Adrenal gland (tissue), 12 donors: ENCODE measurements around the gene PREB. TPM values are rescaled to one million over a fixed set of nuclear protein-coding genes. Genes with fewer than 3 reads are reported as not detected.
"Not testable (repeated sequence)": the region's sequence is repeated elsewhere in the genome, so short reads cannot be mapped to it uniquely, and the experiment has no call there.

Experiments
- DNase-seq, 7 donors: peaks; one replicate each; pipeline ENCODE4 v3.0.0-alpha.2; 2019 to 2020
- H3K27ac ChIP-seq, 5 donors: fragments of 200-600 bp; sonication (generic) in 4 of 5; 1 replicate in 3 of 5; 2 replicates in 2 of 5; pipeline versions ENCODE4 v1.5.1 to v1.8.0; 2016 to 2020; ENCODE audit warnings: mild to moderate bottlenecking in 1 of 5
- H3K27me3 ChIP-seq: fragments of 200-600 bp; 2 replicates; pipeline ENCODE4 v1.8.0; 2021
- H3K36me3 ChIP-seq, 2 donors: fragments of 200-600 bp; replicated peaks in 1 of 2; 1 replicate in 1 of 2; 2 replicates in 1 of 2; pipeline versions ENCODE4 v1.5.1 to v1.8.0; 2018 to 2022
- H3K4me1 ChIP-seq, 2 donors: fragments of 200-600 bp; replicated peaks in 1 of 2; 1 replicate in 1 of 2; 2 replicates in 1 of 2; pipeline versions ENCODE4 v1.5.1 to v1.8.0; 2018 to 2021
- H3K4me3 ChIP-seq, 4 donors: fragments of 200-600 bp; sonication (generic) in 3 of 4; one replicate each; pipeline ENCODE4 v1.5.1; 2016 to 2018
- H3K9me3 ChIP-seq, 3 donors: fragments of 200-600 bp; sonication (generic) in 1 of 3; replicated peaks in 1 of 3; 1 replicate in 2 of 3; 2 replicates in 1 of 3; pipeline versions ENCODE4 v1.5.1 to v1.8.0; 2016 to 2021
- CTCF ChIP-seq, 6 experiments: fragments of 450-650 bp in 4 of 6; fragments of 200-600 bp in 2 of 6; sonication (generic) in 1 of 6; IDR thresholded peaks; 1 replicate in 5 of 6; 2 replicates in 1 of 6; pipeline versions ENCODE4 v1.5.1 to v1.8.0; 2016 to 2021; ENCODE audit warnings: antibody characterized with exemption in 6 of 6, mild to moderate bottlenecking in 2 of 6, moderate library complexity in 1 of 6
- POLR2A ChIP-seq, 2 donors: fragments of 450-650 bp; IDR thresholded peaks; one replicate each; pipeline ENCODE4 v1.6.1; 2017; ENCODE audit warnings: antibody characterized with exemption in 2 of 2, mild to moderate bottlenecking in 2 of 2, moderate library complexity in 1 of 2
- WGBS, 4 donors: extraction: QIAGEN DNeasy Blood & Tissue Kit in 2 of 4; methylation state at CpG; one replicate each; pipeline versions ENCODE4 v1.1.5 to v1.1.7; 2013 to 2017; 5-methylcytosine and 5-hydroxymethylcytosine counted together
- intact Hi-C, 2 donors: fragments of 100-400 bp; cut with DNase I; formaldehyde crosslinking; loops; one replicate each; pipeline versions ENCODE4 v1.14.1 to v1.15.0; 2022 to 2023
- polyA plus RNA-seq, 3 donors: library from polyadenylated mRNA; stranded (reverse); fragments of 200-250 nt in 2 of 3; fragments of 350-450 nt in 1 of 3; fragmentation: Illumina TruSeq in 1 of 3; extraction: RNeasy Lipid Tissue Mini Kit (QIAGEN cat#74804) in 1 of 3; gene quantifications; one replicate each; pipeline ENCODE4 v1.2.3, GENCODE V29; 2013 to 2014
- total RNA-seq, 9 donors: library from RNA; depleted of rRNA in 4 of 9; stranded (reverse); fragments of >200 nt in 4 of 9; fragments of 120-200 nt in 1 of 9; fragmentation: NEBNext Ultra II Directional in 1 of 9; extraction: Animal tissue kit (Norgen Biotek cat#: 25700) in 1 of 9; gene quantifications; one replicate each; pipeline versions ENCODE4 v1.1.0 to v1.2.4, GENCODE V29; 2013 to 2023
- donor health status: healthy with polysubstance abuse.
- donor health status: Bipolar disorder and iron deficiency.
- donor health status: DM: yes; HTN: yes; CAD: no.
- donor health status: DM: no; HTN: no; CAD: no.
- donor health status: DM: no; HTN: no; CAD: no.
- donor health status: DM: yes; HTN: yes; CAD: no.

PREB gene
- total and polyA plus RNA-seq, 12 donors, result 44.1 to 91.5 (median 66.2) TPM

- WGBS, 4 donors, result 3 to 33% (median 4%) methylated on average over 8 to 84 of the region's 84 CpGs
- Histone ChIP-seq H3K27me3 (peaks cover 9% of the 10 kb centered on the region), H3K4me3 (peak within 1 kb of the TSS in 1 of 4 donors; percentile 51), H3K9me3 (no peaks in the 10 kb centered on the region), H3K36me3 (no peaks in the 10 kb centered on the region), H3K27ac (no peak within 1 kb of the TSS), H3K4me1 (peaks cover 0 to 11% of the 10 kb centered on the region in 2 donors)
- TF ChIP-seq CTCF (IDR thresholded peaks at IDR 0.05) (no peak), POLR2A (IDR thresholded peaks at IDR 0.05) (no peak)
- intact Hi-C loops, result no loop called here
- DNase-seq, result no peak
Measured at GRCh38 chr2:27118525-27119329, 15.7 kb downstream of the PREB start, which contains the start of gene CGREF1. Gene CGREF1 (minus strand): TSS chr2:27119128. CDS start chr2:27104366, 14,762 bp downstream.

- no peaks in the 10 kb centered on the region for H3K36me3 ChIP-seq
- no peaks in the 10 kb centered on the region for H3K9me3 ChIP-seq
- TF ChIP-seq POLR2A (IDR thresholded peaks at IDR 0.05), result no peak
- no peak for TF ChIP-seq CTCF (IDR thresholded peaks at IDR 0.05)
- H3K4me1 ChIP-seq, result peaks cover 0 to 11% of the 10 kb centered on the region in 2 donors
- H3K27me3 ChIP-seq, result peaks cover 9% of the 10 kb centered on the region
- 28 to 39% (median 31%) methylated on average over 10 to 14 of the region's 14 CpGs for WGBS, 4 donors
- no peak overlapping the region for H3K27ac ChIP-seq
- no peak for DNase-seq
- H3K4me3 ChIP-seq, result peak overlapping the region in 1 of 4 donors; percentile 51
- intact Hi-C loops, result no loop called here
Measured at GRCh38 chr2:27117995-27118524, 16.4 kb downstream of the PREB start.

- H3K9me3 ChIP-seq, result no peaks in the 10 kb centered on the region
- H3K4me1 ChIP-seq, result peaks cover 0 to 11% of the 10 kb centered on the region in 2 donors
- TF ChIP-seq CTCF (IDR thresholded peaks at IDR 0.05), result no peak
- TF ChIP-seq POLR2A (IDR thresholded peaks at IDR 0.05), result no peak
- intact Hi-C loops, result no loop called here
- 45 to 69% (median 54%) methylated on average over 2 of the region's 2 CpGs for WGBS, 4 donors
- H3K4me3 ChIP-seq, result no peak overlapping the region
- no peaks in the 10 kb centered on the region for H3K36me3 ChIP-seq
- peaks cover 9% of the 10 kb centered on the region for H3K27me3 ChIP-seq
- DNase-seq, result no peak
- no peak overlapping the region for H3K27ac ChIP-seq
Measured at GRCh38 chr2:27115519-27115918, 18.9 kb downstream of the PREB start.

GRCh38 chr2:27111392-27112078, 22.9 kb downstream of the PREB start:
- intact Hi-C loops, H3K27me3 ChIP-seq, H3K36me3 ChIP-seq, DNase-seq, H3K4me1 ChIP-seq, H3K4me3 ChIP-seq, H3K9me3 ChIP-seq, H3K27ac ChIP-seq: not testable (repeated sequence)
- WGBS, 4 donors, result 90 to 97% (median 91%) methylated on average over 6 to 49 of the region's 49 CpGs

- H3K27me3 ChIP-seq, H3K36me3 ChIP-seq, H3K27ac ChIP-seq, H3K4me1 ChIP-seq, intact Hi-C loops, H3K4me3 ChIP-seq, H3K9me3 ChIP-seq, DNase-seq: not testable (repeated sequence)
- 78 to 83% (median 80%) methylated on average over 24 of the region's 24 CpGs for WGBS, 4 donors
Measured at GRCh38 chr2:27110603-27111352, 23.7 kb downstream of the PREB start.
